ENCODE results near the gene RPL13A. TPM values are rescaled to one million over a fixed set of nuclear protein-coding genes. Genes with fewer than 3 reads are reported as not detected.

RPL13A gene
- total RNA-seq = 2,978 and 3,842 TPM in 2 replicates

GRCh38 chr19:49487277-49488045, at the start of gene RPL13A:
Gene RPL13A, plus strand, starts transcription at chr19:49487608. Its CDS starts 22 bp downstream, at chr19:49487630.

GRCh38 chr19:49441210-49441959, 46.0 kb upstream of the RPL13A start, which contains the start of gene SLC17A7:
Gene SLC17A7, minus strand, starts transcription at chr19:49441527. Its CDS starts 148 bp downstream, at chr19:49441379.

GRCh38 chr19:49451430-49452181, 35.8 kb upstream of the RPL13A start, which contains the start of gene PIH1D1:
Gene PIH1D1, minus strand, starts transcription at chr19:49451814. Its CDS starts 240 bp downstream, at chr19:49451574.

GRCh38 chr19:49453013-49453756, 34.2 kb upstream of the RPL13A start, which contains the start of gene ALDH16A1:
Gene ALDH16A1, plus strand, starts transcription at chr19:49453225. Its CDS starts 107 bp downstream, at chr19:49453332.

GRCh38 chr19:49473868-49474541, 13.4 kb upstream of the RPL13A start, which contains the start of gene FLT3LG:
Gene FLT3LG, plus strand, starts transcription at chr19:49474215. Its CDS starts 425 bp downstream, at chr19:49474640.

Other genes starting within 250 kb of the RPL13A start
- 0.38 and 0.56 TPM in 2 replicates for gene SLC6A16, start 162.4 kb upstream of the RPL13A start, total RNA-seq
- gene CD37, start 152.2 kb upstream of the RPL13A start, total RNA-seq = 0.28 TPM in 1 of 2 replicates, not detected in the other
- 14.7 and 25.9 TPM in 2 replicates for gene TEAD2, start 125.2 kb upstream of the RPL13A start, total RNA-seq
- gene DKKL1, start 123.7 kb upstream of the RPL13A start, total RNA-seq = not detected in 2 replicates
- gene KASH5, start 99.4 kb upstream of the RPL13A start, total RNA-seq = not detected in 2 replicates
- gene PTH2, start 64.2 kb upstream of the RPL13A start, total RNA-seq = not detected in 2 replicates
- not detected in 2 replicates for gene GFY, start 62.2 kb upstream of the RPL13A start, total RNA-seq
- 0.19 and 1.1 TPM in 2 replicates for gene SLC17A7, start 46.1 kb upstream of the RPL13A start, total RNA-seq
- gene PIH1D1, start 35.8 kb upstream of the RPL13A start, total RNA-seq = 133 and 157 TPM in 2 replicates
- gene ALDH16A1, start 34.4 kb upstream of the RPL13A start, total RNA-seq = 17.2 and 59.2 TPM in 2 replicates
- gene FLT3LG, start 13.4 kb upstream of the RPL13A start, total RNA-seq = 1.5 and 3.4 TPM in 2 replicates
- 3,515 and 5,692 TPM in 2 replicates for gene RPS11, start 8.8 kb downstream of the RPL13A start, total RNA-seq
- 19.0 and 69.3 TPM in 2 replicates for gene FCGRT, start 25.1 kb downstream of the RPL13A start, total RNA-seq
- gene RCN3, start 40.4 kb downstream of the RPL13A start, total RNA-seq = 198 and 257 TPM in 2 replicates
- gene NOSIP, start 92.9 kb downstream of the RPL13A start, total RNA-seq = 49.6 and 72.9 TPM in 2 replicates
- 0.19 and 1.1 TPM in 2 replicates for gene PRRG2, start 93.7 kb downstream of the RPL13A start, total RNA-seq
- 1.1 and 1.3 TPM in 2 replicates for gene PRR12, start 103.6 kb downstream of the RPL13A start, total RNA-seq
- gene RRAS, start 152.5 kb downstream of the RPL13A start, total RNA-seq = 60.8 and 71.9 TPM in 2 replicates
- 10.1 and 21.5 TPM in 2 replicates for gene SCAF1, start 154.6 kb downstream of the RPL13A start, total RNA-seq
- gene IRF3, start 178.2 kb downstream of the RPL13A start, total RNA-seq = 48.8 and 80.3 TPM in 2 replicates
- 2.8 and 12.8 TPM in 2 replicates for gene BCL2L12, start 178.3 kb downstream of the RPL13A start, total RNA-seq
- gene PRMT1, start 189.7 kb downstream of the RPL13A start, total RNA-seq = 274 and 493 TPM in 2 replicates
- gene ADM5, start 202.0 kb downstream of the RPL13A start, total RNA-seq = 0.56 and 0.77 TPM in 2 replicates
- 13.0 and 15.5 TPM in 2 replicates for gene CPT1C, start 203.5 kb downstream of the RPL13A start, total RNA-seq

Measured in regular cardiac myocyte (primary cell).